Left lung (tissue), 10 donors: ENCODE results near the gene NAV3. TPM values are rescaled to one million over a fixed set of nuclear protein-coding genes. Genes with fewer than 3 reads are reported as not detected.

Source experiments
- ATAC-seq: fragments of 200-7000 bp; cut with Tn5 transposase; one replicate; pipeline ENCODE4 v1.9.1; 2020; ENCODE audit warnings: moderate library complexity
- DNase-seq, 4 donors: peaks; one replicate each; pipeline ENCODE4 v3.0.0-alpha.2; 2013 to 2020
- H3K27ac ChIP-seq, 2 donors: fragments of 200-600 bp; sonication (generic) in 1 of 2; one replicate each; pipeline versions ENCODE4 v1.5.0 to v1.8.0; 2020 to 2021
- H3K27me3 ChIP-seq, 2 donors: fragments of 200-600 bp; sonication (generic) in 1 of 2; one replicate each; pipeline versions ENCODE4 v1.5.0 to v1.8.0; 2020 to 2021
- H3K36me3 ChIP-seq, 2 donors: fragments of 200-600 bp; sonication (generic) in 1 of 2; one replicate each; pipeline versions ENCODE4 v1.5.0 to v1.8.0; 2020 to 2021
- H3K4me1 ChIP-seq, 2 donors: fragments of 200-600 bp; one replicate each; pipeline ENCODE4 v1.8.0; 2021
- H3K4me3 ChIP-seq, 2 donors: fragments of 200-600 bp; sonication (generic) in 1 of 2; one replicate each; pipeline versions ENCODE4 v1.5.0 to v1.8.0; 2020 to 2021; ENCODE audit warnings: mild to moderate bottlenecking in 1 of 2
- H3K9me3 ChIP-seq, 2 donors: fragments of 200-600 bp; sonication (generic) in 1 of 2; one replicate each; pipeline versions ENCODE4 v1.5.0 to v1.8.0; 2020 to 2021
- intact Hi-C, 2 donors: fragments of 100-400 bp; cut with DNase I; formaldehyde crosslinking; loops; one replicate each; pipeline versions ENCODE4 v1.11.2 to v1.14.2; 2022
- polyA plus RNA-seq, 6 donors: library from polyadenylated mRNA; unstranded; fragments of 120-200 nt; gene quantifications; one replicate each; pipeline ENCODE4 v1.2.1, GENCODE V29; 2013; ENCODE audit not compliant: insufficient read length in 6 of 6
- total RNA-seq, 2 donors: library from RNA; stranded (reverse); fragmentation: NEBNext Ultra II Directional; extraction: Animal tissue kit (Norgen Biotek cat#: 25700); gene quantifications; one replicate each; pipeline ENCODE4 v1.2.1, GENCODE V29; 2021
- TF ChIP-seq, protein P1 (sequence below), 2 donors: fragments of 200-600 bp; sonication (generic) in 1 of 2; IDR thresholded peaks; one replicate each; pipeline versions ENCODE4 v1.5.0 to v1.8.0; 2021; ENCODE audit warnings: antibody characterized with exemption in 2 of 2
- donor health status: DM: no; HTN: yes; CAD: no.
- donor health status: DM: no; HTN: no; CAD: no.

Gene NAV3
- total and polyA plus RNA-seq, 8 donors, result 5.2 to 10.8 (median 6.8) TPM

DNA sequence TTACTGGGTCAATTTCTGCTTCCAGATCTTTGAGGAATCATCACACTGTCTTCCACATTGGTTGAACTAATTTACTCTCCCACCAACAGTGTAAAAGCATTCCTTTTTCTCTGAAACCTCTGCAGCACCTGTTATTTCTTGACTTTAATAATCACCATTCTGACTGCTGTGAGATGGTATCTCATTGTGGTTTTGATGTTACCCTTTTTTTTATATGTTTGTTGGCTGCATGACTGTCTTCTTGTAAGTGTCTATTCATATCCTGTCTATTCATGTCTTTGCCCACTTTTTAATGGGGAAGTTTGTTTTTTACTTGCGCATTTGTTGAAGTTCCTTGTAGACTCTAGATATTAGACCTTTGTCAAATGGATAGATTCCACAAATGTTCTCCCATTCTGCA lies 324.9 kb downstream of the NAV3 start:
- Histone ChIP-seq H3K27ac (no peak overlapping the region), H3K36me3 (no peaks in the 10 kb centered on the region), H3K4me1 (no peaks in the 10 kb centered on the region), H3K27me3 (no peaks in the 10 kb centered on the region), H3K4me3 (no peak overlapping the region), H3K9me3 (no peaks in the 10 kb centered on the region)
- ATAC-seq, result no peak
- intact Hi-C loops, result no loop called here
- TF ChIP-seq, protein P1, sequence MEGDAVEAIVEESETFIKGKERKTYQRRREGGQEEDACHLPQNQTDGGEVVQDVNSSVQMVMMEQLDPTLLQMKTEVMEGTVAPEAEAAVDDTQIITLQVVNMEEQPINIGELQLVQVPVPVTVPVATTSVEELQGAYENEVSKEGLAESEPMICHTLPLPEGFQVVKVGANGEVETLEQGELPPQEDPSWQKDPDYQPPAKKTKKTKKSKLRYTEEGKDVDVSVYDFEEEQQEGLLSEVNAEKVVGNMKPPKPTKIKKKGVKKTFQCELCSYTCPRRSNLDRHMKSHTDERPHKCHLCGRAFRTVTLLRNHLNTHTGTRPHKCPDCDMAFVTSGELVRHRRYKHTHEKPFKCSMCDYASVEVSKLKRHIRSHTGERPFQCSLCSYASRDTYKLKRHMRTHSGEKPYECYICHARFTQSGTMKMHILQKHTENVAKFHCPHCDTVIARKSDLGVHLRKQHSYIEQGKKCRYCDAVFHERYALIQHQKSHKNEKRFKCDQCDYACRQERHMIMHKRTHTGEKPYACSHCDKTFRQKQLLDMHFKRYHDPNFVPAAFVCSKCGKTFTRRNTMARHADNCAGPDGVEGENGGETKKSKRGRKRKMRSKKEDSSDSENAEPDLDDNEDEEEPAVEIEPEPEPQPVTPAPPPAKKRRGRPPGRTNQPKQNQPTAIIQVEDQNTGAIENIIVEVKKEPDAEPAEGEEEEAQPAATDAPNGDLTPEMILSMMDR (IDR thresholded peaks at IDR 0.05), result no peak
- DNase-seq, result no peak

DNA sequence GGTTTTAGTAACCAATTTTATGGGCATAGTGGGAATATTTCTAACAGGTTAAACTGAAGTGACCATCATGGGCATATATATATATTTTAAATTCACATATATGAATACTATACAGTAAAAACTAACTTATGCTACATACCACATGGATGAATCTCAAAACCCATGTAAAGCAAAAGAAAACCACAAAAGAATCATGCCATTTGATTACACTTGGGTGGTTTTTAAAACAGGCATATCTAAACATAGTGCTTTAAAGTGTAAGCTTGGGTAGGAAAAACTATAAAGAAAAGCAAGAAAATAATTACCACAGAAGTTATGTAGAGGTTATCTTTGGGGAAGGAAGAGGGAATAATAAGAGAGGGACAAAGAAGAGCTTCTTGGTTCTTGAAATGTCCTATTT lies 326.1 kb downstream of the NAV3 start:
- no peak for ATAC-seq
- H3K4me1 ChIP-seq, result no peaks in the 10 kb centered on the region
- TF ChIP-seq, protein P1 (IDR thresholded peaks at IDR 0.05), result no peak
- intact Hi-C loops, result no loop called here
- H3K4me3 ChIP-seq, result no peak overlapping the region
- H3K9me3 ChIP-seq, result no peaks in the 10 kb centered on the region
- no peaks in the 10 kb centered on the region for H3K36me3 ChIP-seq
- H3K27ac ChIP-seq, result no peak overlapping the region
- no peak for DNase-seq
- H3K27me3 ChIP-seq, result no peaks in the 10 kb centered on the region

DNA sequence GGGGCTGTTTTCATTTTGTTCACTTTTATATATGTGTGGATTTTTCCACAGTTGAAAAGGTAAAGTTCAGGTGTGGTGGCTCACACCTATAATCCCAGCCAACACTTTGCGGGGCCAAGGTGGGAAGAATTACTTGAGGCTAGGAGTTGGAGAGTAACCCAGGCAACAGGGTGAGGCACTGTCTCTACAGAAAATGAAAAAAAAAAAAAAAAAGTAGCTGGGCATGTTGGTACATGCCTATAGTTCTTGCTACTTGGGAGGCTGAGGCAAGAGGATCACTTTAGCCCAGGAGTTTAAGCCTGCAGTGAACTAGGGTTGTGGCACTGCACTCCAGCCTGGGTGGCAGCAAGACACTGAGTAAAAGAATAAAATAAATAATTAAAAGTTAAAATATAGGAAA lies 326.5 kb downstream of the NAV3 start:
- Histone ChIP-seq H3K9me3 (no peaks in the 10 kb centered on the region), H3K36me3 (no peaks in the 10 kb centered on the region), H3K4me3 (no peak overlapping the region), H3K27ac (no peak overlapping the region), H3K27me3 (no peaks in the 10 kb centered on the region), H3K4me1 (no peaks in the 10 kb centered on the region)
- ATAC-seq, result no peak
- intact Hi-C loops, result no loop called here
- no peak for DNase-seq
- TF ChIP-seq, protein P1 (IDR thresholded peaks at IDR 0.05), result no peak

DNA sequence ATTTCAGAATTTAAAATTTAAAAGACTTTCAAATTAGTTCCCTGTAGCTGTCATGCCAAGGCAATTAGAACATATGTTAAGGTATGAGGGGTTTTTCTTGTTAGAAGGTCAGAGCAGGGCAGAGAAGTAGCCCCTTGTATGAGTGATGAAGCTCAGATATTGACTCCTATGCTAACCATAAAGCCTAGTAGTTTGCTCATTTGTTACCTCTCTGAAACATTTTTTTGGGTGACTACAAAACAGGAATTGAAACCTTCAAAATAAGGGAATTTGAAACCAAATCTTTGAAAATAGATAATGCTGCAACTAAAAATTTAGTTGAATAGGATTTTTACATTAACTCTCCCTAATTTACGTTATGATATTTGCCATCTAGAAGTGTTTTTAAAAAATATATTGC lies 333.5 kb downstream of the NAV3 start:
- Histone ChIP-seq H3K27me3 (no peaks in the 10 kb centered on the region), H3K36me3 (no peaks in the 10 kb centered on the region), H3K27ac (no peak overlapping the region), H3K9me3 (no peaks in the 10 kb centered on the region), H3K4me1 (no peaks in the 10 kb centered on the region), H3K4me3 (no peak overlapping the region)
- ATAC-seq, result no peak
- TF ChIP-seq, protein P1 (IDR thresholded peaks at IDR 0.05), result no peak
- intact Hi-C loops, result no loop called here
- DNase-seq, result no peak

DNA sequence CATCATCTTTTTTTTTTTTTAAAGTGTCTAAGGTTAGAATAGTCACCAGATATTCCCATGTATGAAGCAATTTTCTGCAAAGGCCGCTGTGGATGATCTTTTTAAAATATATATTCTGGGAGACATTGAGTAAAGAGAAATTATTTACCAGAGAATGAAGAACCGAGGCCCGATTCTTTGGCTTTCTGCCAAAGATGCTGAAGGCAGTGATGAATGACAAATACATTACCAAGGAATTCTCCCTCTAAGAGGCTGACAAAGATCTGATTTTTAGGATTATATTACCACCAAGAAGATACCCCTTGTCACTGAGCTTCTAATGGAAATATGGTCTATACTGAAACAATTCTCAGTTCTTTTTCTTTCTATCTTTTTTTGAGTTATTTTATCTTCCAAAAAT lies 336.8 kb downstream of the NAV3 start:
- Histone ChIP-seq H3K9me3 (no peaks in the 10 kb centered on the region), H3K27me3 (no peaks in the 10 kb centered on the region), H3K36me3 (no peaks in the 10 kb centered on the region), H3K4me3 (no peak overlapping the region), H3K4me1 (no peaks in the 10 kb centered on the region), H3K27ac (no peak overlapping the region)
- TF ChIP-seq, protein P1 (IDR thresholded peaks at IDR 0.05), result no peak
- DNase-seq (no peak), ATAC-seq (no peak)
- intact Hi-C loops, result no loop called here
